22Rv1 (cell line): ENCODE data around the gene KCNMB3.

ENCODE experiments used
- CTCF ChIP-seq: fragments of 450-650 bp; IDR thresholded peaks from 2 replicates; pipeline ENCODE4 v1.5.1; 2017; ENCODE audit warnings: mild to moderate bottlenecking
- ZFX ChIP-seq: fragments of 450-650 bp; IDR thresholded peaks from 2 replicates; pipeline ENCODE4 v1.6.1; 2017; ENCODE audit warnings: antibody characterized with exemption, borderline replicate concordance

- TF ChIP-seq CTCF (no peak), ZFX (no peak)
Measured at GRCh38 chr3:179281825-179282224, 30.9 kb upstream of the KCNMB3 start.
